Lower leg skin (tissue), 4 donors: ENCODE data around the gene GPR135. TPM values are rescaled to one million over a fixed set of nuclear protein-coding genes. Genes with fewer than 3 reads are reported as not detected.

Experiments
- DNase-seq, 2 donors: peaks; one replicate each; pipeline ENCODE4 v3.0.0-alpha.2; 2019; ENCODE audit warnings: low spot score in 2 of 2
- H3K4me3 ChIP-seq: fragments of 200-600 bp; sonication (generic); 2 replicates; pipeline ENCODE4 v1.5.1; 2017; ENCODE audit warnings: mild to moderate bottlenecking, low read depth; ENCODE audit not compliant: poor library complexity, severe bottlenecking
- CTCF ChIP-seq, 3 donors: fragments of 450-650 bp; IDR thresholded peaks; one replicate each; pipeline ENCODE4 v1.5.1; 2016; ENCODE audit warnings: antibody characterized with exemption in 3 of 3, mild to moderate bottlenecking in 3 of 3, moderate library complexity in 2 of 3
- POLR2A ChIP-seq, 2 donors: fragments of 450-650 bp; IDR thresholded peaks; one replicate each; pipeline ENCODE4 v1.6.1; 2016 to 2017; ENCODE audit warnings: antibody characterized with exemption in 2 of 2, mild to moderate bottlenecking in 1 of 2, moderate library complexity in 1 of 2
- whole genome bisulfite sequencing, 2 donors: methylation state at CpG; one replicate each; pipeline ENCODE4 v1.1.5; 2018; 5-methylcytosine and 5-hydroxymethylcytosine counted together
- intact Hi-C: fragments of 100-400 bp; cut with DNase I; formaldehyde crosslinking; loops from one replicate; pipeline ENCODE4 v1.15.0; 2023; ENCODE audit warnings: low total_unique reads
- total RNA-seq, 4 donors: library from RNA; depleted of rRNA; stranded (reverse); fragments of >200 nt; gene quantifications; one replicate each; pipeline ENCODE4 v1.1.0, GENCODE V29; 2016

The GPR135 gene
- total RNA-seq, 4 donors from 2014 or later, result 1.4 to 3.5 (median 2.2) TPM

- no peak for TF ChIP-seq POLR2A (IDR thresholded peaks at IDR 0.05)
- TF ChIP-seq CTCF (IDR thresholded peaks at IDR 0.05), result peak in 1 of 3 donors; percentile 59
- DNase-seq, result peak in 1 of 2 donors; percentile 82
- H3K4me3 ChIP-seq, result no peak overlapping the region
- intact Hi-C loops, result no loop called here
Observed at GRCh38 chr14:59507063-59507751, 42.0 kb upstream of the GPR135 start.

GRCh38 chr14:59503256-59503655 is 38.1 kb upstream of the GPR135 start:
- TF ChIP-seq POLR2A (IDR thresholded peaks at IDR 0.05) (no peak), CTCF (IDR thresholded peaks at IDR 0.05) (no peak)
- WGBS, 2 donors, result 72 to 73% methylated on average over 4 of the region's 4 CpGs
- no peak overlapping the region for H3K4me3 ChIP-seq
- intact Hi-C loops, result no loop called here
- no peak for DNase-seq

GRCh38 chr14:59500732-59501131 is 35.6 kb upstream of the GPR135 start:
- WGBS, 2 donors, result 76 to 78% methylated on average over 3 of the region's 3 CpGs
- intact Hi-C loops, result no loop called here
- no peak for DNase-seq
- TF ChIP-seq POLR2A (IDR thresholded peaks at IDR 0.05), result no peak
- TF ChIP-seq CTCF (IDR thresholded peaks at IDR 0.05), result no peak
- H3K4me3 ChIP-seq, result no peak overlapping the region

GRCh38 chr14:59492384-59492783 is 27.2 kb upstream of the GPR135 start:
- WGBS, 2 donors, result 85 to 89% methylated on average over 1 of the region's 1 CpG
- no peak for DNase-seq
- TF ChIP-seq CTCF (IDR thresholded peaks at IDR 0.05), result no peak
- TF ChIP-seq POLR2A (IDR thresholded peaks at IDR 0.05), result no peak
- no peak overlapping the region for H3K4me3 ChIP-seq
- intact Hi-C loops, result no loop called here

GRCh38 chr14:59490756-59491155 is 25.6 kb upstream of the GPR135 start:
- H3K4me3 ChIP-seq, result no peak overlapping the region
- 91 to 92% methylated on average over 3 of the region's 3 CpGs for WGBS, 2 donors
- TF ChIP-seq CTCF (IDR thresholded peaks at IDR 0.05) (no peak), POLR2A (IDR thresholded peaks at IDR 0.05) (no peak)
- intact Hi-C loops, result no loop called here
- no peak for DNase-seq

GRCh38 chr14:59484639-59485175 is 19.5 kb upstream of the GPR135 start:
- DNase-seq, result no peak
- TF ChIP-seq CTCF (IDR thresholded peaks at IDR 0.05) (no peak), POLR2A (IDR thresholded peaks at IDR 0.05) (no peak)
- intact Hi-C loops, result no loop called here
- 0% methylated on average over 20 to 31 of the region's 32 CpGs for WGBS, 2 donors
- H3K4me3 ChIP-seq, result peak overlapping the region; percentile 88
